Measurements from ENCODE around the gene LRR1.
"Not testable (repeated sequence)": the region's sequence is repeated elsewhere in the genome, so short reads cannot be mapped to it uniquely, and the experiment has no call there.

Gene LRR1

GRCh38 chr14:49634547-49635334 is 36.0 kb downstream of the LRR1 start, which contains the start of gene DNAAF2:
TSS of gene DNAAF2 (minus strand) at chr14:49635244. CDS start at chr14:49635149, 95 bp downstream.
- DNase-seq: peak; percentile 33 to 34

DNA sequence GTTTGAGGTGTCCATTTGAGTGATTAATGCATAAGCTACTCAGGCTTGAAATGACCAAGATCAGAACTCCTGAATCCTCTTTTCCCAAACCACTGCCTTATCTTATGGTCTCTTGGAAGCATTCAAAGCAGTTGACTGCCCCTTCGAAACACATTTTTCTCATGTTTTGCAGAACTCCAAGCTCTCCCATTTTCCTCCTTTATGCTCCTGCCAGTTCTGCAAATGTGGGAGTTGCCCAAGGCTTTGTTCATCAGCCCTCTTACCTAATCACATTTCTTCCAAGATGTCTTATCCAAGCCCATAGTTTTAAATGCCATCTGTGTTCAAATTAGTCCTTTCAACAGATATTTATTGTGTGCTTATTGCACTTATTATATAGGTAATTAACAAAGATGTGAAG is 38.1 kb downstream of the LRR1 start:
- DNase-seq: no peak

DNA sequence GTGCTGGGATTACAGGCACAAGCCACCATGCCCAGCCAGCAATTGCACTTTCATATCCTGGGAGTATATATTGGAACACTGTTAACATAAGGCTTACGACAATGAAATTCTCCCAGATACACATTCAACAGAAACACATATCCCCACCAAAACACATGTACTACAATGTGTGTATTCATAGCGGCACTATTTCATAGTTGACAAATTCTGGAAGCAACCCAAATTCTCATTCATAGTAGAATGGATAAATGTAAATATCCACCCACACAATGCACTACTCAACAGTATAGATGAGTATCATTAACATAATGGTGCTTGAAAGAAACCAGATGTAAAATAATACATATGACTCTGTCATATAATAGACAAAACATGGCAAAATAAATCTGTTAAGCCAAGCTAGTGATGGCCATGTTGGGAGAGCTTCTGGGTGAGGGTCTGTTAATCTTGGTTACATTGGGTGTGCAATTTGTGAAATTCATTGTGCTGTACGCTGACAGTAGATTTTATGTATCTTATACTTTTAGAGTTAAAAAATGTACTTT is 38.9 kb downstream of the LRR1 start:
- no peak for DNase-seq

- DNase-seq: no peak
These were observed 42.0 kb downstream of the LRR1 start for GRCh38 chr14:49640540-49641417.

GRCh38 chr14:49641697-49642129 is 43.0 kb downstream of the LRR1 start:
- DNase-seq: no peak

DNA sequence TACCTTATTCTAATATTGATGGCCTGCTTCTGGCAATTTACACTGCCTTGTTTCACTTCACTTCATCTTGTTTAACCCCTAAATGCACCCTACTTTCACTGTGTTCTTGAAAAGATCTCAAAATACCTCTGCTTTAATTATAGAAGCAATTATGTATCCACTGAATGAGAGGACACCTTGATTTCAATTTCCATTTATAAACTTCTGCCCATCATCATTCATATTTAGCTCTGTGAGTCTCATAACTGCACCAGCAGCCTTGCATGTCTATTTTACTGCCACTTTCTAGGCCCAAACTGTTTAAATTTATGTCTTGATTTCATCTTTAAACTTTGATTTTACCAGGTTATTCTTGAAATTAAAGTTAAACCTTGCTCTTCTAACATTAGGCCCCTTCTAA is 43.4 kb downstream of the LRR1 start:
- no peak for DNase-seq

GRCh38 chr14:49653508-49653907 is 54.8 kb downstream of the LRR1 start:
- no peak for DNase-seq

- DNase-seq: no peak
These were observed 55.8 kb downstream of the LRR1 start for GRCh38 chr14:49654511-49654910.

DNA sequence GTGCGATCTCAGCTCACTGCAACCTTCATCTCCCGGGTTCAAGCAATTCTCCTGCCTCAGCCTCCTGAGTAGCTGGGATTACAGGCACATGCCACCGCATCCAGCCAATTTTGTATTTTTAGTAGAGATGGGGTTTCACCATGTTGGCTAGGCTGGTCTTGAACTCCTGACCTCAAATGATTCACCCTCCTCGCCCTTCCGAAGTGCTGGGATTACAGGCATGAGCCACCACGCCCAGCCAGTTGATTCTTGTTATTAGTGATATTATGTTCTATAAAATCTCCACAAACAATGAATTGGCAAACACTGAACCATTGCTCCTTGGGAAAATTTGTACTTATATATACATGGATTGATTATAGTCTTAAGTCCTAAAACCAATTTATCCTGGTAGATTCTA is 58.8 kb downstream of the LRR1 start:
- not testable (repeated sequence) for DNase-seq

DNA sequence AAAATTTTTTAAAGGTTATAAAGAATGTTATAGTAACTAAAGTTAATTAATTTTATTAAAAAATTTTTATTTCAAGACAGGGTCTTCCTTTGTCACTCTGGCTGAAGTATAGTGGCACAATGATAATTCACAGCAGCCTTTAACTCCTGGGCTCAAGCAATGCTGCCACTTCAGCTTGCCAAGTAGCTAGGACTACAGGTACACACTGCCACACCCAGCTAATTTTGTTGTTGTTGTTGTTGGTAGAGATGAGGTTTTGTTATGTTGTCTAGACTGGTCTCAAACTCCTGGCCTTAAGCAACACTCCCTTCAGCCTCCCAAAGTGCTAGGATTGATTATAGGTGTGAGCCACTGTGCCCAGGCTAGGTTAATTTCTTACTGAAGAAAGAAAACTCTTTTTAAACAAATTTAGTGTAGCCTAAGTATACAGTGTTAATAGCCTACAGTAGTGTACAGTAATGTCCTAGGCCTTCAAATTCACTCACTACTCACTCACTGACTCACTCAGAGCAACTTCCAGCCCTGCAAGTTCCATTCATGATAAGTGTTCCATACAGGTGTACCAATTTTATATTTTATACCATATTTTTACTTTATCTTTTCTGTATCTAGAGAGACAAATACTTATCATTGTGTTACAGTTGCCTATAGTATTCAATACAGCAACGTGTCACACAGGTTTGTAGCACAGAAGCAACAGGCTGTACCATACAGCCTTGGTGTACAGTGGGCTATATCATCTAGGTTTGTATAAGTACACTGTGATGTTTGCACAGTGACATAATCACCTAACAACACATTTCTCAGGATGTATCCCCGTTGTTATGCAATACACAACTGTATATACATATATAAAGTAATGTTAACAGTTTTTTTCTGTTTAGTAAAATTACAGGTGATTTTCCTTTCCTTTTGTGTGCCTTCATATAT is 61.1 kb downstream of the LRR1 start:
- no peak for DNase-seq

Data from AML-193 (cell line).